Stimulated activated CD8-positive, alpha-beta memory T cell treated with anti-CD3 and anti-CD28 coated beads, Interleukin-2, amount 100 ng/mL, for 1 hour (primary cell): ENCODE data around the gene CARD8.
"Not testable (repeated sequence)": the region's sequence is repeated elsewhere in the genome, so short reads cannot be mapped to it uniquely, and the experiment has no call there.

ENCODE experiments used
- DNase-seq, 2 donors: peaks; one replicate each; pipeline ENCODE4 v3.0.0-alpha.2; 2020; ENCODE audit warnings: low read depth in 2 of 2

CARD8 gene, protein sequence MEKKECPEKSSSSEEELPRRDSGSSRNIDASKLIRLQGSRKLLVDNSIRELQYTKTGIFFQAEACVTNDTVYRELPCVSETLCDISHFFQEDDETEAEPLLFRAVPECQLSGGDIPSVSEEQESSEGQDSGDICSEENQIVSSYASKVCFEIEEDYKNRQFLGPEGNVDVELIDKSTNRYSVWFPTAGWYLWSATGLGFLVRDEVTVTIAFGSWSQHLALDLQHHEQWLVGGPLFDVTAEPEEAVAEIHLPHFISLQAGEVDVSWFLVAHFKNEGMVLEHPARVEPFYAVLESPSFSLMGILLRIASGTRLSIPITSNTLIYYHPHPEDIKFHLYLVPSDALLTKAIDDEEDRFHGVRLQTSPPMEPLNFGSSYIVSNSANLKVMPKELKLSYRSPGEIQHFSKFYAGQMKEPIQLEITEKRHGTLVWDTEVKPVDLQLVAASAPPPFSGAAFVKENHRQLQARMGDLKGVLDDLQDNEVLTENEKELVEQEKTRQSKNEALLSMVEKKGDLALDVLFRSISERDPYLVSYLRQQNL

GRCh38 chr19:48255376-48256303, at the start of gene CARD8:
CARD8 (minus strand) TSS chr19:48255912; CDS start chr19:48241020, 14,892 bp downstream.
- peak; percentile 60 to 62 for DNase-seq

- no peak for DNase-seq
Observed at GRCh38 chr19:48303866-48304265, 48.2 kb upstream of the CARD8 start.

DNA sequence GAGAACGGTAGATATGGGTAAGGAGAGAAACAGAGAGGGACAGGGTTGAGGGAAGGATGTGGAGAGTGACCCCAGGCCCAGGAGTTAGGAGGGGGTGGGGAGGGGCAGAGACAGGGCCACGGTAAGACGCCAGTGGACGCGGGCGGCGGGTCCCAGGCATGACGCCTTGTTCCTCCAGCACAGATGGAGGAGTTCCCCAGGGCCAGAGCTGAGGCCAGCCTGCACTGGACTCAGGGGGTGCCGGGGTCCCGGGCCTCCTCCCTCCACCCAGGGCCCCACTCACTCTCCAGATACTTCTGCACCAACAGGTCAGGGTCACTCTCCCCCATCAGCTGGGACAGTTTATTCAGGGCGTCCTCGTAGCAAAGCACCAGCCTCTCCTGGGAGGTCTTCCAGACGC, 47.7 kb upstream of the CARD8 start:
- DNase-seq = no peak

- DNase-seq = no peak
Observed at GRCh38 chr19:48302600-48302959, 46.9 kb upstream of the CARD8 start.

- DNase-seq = no peak
Observed at GRCh38 chr19:48301886-48302599, 46.3 kb upstream of the CARD8 start.

DNA sequence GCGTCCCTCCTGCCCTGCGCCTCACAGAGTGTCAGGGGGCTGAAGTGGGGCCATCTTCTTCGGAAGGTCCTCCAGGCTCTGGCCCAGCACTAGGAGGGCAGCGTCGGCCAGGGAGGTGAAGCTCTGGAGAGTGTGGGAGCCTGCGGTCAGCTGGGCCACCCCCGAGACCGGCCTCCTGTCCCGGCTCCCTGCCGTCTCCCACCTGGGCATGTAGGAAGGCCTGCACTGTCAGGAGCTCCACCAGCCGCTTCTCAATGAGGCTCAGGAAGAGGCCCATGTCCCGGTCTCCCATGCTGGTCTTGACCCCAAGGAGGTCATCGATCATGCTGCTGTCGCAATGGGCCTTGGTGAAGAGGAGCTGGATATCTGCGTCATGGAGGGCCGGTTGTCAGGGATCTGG, 42.3 kb upstream of the CARD8 start:
- no peak for DNase-seq

- no peak for DNase-seq
Observed at GRCh38 chr19:48296963-48297734, 41.4 kb upstream of the CARD8 start.

GRCh38 chr19:48295458-48295857, 39.7 kb upstream of the CARD8 start:
- DNase-seq = no peak

GRCh38 chr19:48292798-48293197, 37.1 kb upstream of the CARD8 start:
- DNase-seq = no peak

DNA sequence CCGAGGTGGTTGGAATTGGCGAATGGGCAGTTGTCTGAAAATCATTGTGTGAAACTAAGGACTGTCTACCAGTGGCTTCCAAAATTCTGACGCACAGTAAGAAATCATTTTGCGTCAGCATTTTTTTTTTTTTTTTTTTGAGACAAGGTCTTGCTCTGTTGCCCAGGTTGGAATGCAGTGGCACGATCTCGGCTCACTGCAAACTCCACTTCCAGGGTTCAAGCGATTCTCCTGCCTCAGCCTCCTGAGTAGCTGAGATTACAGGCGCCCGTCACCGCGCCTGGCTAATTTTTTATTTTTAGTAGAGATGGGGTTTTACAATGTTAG, 35.7 kb upstream of the CARD8 start:
- not testable (repeated sequence) for DNase-seq

- DNase-seq = peak; percentile 40 to 41
Observed at GRCh38 chr19:48290771-48291488, 35.2 kb upstream of the CARD8 start.

DNA sequence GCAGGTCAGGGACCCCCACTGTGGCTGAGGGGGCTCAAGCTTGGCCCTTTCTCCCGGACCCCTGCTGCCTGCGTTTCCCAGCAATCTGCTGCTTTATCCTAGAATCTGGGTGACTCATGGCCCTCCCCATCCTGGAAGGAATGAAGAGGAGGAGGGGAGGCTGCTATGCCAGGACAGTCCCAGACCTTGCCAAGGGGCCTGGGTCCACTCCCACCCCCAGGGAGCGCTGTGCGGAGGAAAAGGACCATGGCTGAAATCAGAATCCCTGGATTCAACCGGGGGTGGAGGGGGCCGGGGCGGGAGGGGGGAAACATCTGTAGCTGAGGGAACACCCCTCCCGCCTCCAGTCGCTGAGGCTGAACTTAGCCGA, 34.7 kb upstream of the CARD8 start:
- no peak for DNase-seq

DNA sequence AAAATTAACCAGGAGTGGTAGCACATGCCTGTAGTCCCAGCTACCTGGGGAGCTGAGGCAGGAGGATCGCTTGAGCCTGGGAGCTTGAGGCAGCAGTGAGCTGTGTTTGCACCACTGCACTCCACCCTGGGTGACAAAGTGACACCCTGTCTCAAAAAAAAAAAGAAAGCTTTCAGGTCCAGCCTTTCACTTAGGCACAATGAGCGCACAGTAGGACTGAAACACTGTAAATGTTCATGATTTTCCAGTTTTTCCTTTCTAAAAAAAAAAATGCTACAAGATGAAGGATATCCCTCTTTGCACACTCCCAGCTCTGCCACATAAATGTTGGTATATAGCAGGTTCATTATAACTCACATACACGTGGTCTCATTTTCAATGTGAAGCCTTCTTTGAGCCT, 32.0 kb upstream of the CARD8 start:
- no peak for DNase-seq

DNA sequence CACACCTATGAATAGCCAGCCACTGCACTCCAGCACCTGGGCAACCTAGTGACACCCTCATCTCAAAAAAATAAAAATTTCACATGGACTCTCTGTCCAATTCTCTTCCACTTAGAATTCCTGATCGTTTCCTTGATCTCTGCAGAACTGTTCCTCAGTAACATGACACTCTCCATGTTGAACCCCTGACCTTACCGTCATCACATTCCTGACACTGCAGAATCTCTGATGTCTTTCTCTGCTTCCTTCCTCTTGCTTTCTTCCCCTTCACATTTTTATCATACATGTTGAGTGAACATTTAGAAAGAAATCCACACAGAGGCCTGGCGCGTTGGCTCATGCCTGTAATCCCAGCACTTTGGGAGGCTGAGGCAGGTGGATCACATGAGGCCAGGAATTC, 29.2 kb upstream of the CARD8 start:
- DNase-seq = no peak

GRCh38 chr19:48283908-48284307, 28.2 kb upstream of the CARD8 start:
- no peak for DNase-seq

DNA sequence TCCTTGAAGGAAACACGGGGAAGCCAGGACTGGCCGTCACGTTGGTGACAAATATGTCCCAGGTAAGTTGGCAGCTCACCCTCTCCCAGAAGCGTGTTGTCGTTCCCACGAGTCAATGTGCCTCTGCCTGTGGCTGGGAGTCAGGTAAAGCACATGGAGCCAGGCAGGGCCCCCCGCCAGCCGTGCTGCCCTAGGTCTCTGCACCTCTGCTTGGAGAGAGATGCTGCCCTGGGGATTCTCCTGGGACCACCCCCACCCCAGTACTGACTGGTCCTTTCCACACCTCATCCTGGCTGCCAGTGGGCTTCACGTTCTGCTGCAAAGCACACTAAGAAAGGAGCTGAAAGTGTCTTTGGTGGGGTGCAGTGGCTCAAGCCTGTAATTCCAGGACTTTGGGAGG, 24.0 kb upstream of the CARD8 start:
- no peak for DNase-seq

DNA sequence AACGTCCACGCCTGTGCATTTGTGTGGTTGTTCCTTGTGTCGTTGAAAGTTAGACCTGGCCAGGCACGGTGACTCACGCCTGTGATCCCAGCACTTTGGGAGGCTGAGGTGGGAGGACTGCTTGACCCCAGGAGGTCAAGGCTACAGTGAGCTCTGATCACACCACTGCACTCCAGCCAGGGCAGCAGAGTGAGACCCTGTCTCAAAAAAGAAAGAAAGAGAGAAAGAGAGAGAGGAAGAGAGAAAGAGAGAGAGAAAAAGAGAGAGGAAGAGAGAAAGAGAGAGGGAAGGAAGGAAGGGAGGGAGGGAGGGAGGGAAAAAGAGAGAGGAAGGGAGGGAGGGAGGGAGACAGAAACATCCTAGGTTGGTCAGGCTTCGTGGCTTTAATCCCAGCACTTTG, 19.2 kb upstream of the CARD8 start:
- DNase-seq = no peak

GRCh38 chr19:48274173-48274572, 18.5 kb upstream of the CARD8 start:
- no peak for DNase-seq

- no peak for DNase-seq
Observed at GRCh38 chr19:48271531-48272151, 15.9 kb upstream of the CARD8 start.

GRCh38 chr19:48269617-48270026, 13.9 kb upstream of the CARD8 start:
- not testable (repeated sequence) for DNase-seq
